Stimulated activated CD4-positive, alpha-beta T cell treated with anti-CD3 and anti-CD28 coated beads, TNF-alpha, amount 100 ng/mL, for 48 hours (primary cell): ENCODE results near the gene LONP2.
"Not testable (repeated sequence)": the region's sequence is repeated elsewhere in the genome, so short reads cannot be mapped to it uniquely, and the experiment has no call there.

Experiments
- DNase-seq, 3 donors: peaks; one replicate each; pipeline ENCODE4 v3.0.0-alpha.2; 2020; ENCODE audit warnings: low read depth in 3 of 3

LONP2 gene

DNA sequence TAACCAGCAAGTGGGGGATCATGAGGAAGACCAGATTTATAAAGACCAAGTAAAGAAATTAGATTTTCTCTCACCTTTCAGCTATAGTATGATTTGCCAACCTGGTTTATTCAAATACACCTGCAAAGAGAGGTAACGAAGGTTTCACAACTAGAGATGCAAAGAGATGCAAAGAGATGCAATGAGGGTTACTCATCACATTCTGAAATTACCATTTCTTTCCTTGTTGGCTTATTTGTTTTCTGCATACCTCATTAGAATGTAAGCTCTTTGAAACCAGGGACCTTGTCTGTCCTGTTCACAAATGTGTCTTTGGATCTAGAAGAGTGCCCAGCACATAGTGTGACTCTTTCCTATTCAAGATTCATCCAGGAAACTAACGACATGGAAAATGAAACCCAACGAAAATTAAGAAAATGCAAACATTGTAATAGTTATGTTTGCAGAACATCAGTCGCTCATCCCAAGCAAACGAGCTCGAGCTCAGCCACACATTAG lies 9.0 kb upstream of the LONP2 start:
- DNase-seq: no peak

DNA sequence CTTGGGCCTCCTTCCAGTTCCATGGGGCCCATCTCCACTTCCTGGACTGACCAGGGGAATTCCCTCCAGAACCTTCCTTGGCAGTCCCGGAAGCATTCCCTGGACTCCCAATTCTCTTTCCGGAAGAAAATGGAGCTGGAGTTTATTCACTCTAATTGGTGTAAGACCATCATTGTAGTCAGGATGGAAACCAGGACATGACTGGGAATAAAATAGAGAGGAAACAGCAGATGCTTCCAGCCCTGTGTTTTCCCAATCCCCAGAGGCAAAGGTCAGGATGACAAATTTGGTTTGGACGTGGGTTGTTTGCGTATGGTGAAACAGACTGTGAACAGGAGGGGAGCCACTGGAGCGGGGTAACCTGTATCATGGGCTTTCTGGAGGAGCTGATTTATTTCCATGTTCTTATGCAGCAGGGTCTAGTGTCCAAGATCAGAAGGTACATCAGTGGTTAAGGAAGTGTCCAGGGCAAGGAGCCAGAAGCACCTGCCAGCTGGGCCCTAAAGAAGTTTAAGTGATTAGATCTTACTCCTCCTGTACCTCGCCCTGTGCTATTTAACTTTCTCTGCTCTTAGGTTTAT lies 8.5 kb upstream of the LONP2 start:
- DNase-seq: no peak

DNA sequence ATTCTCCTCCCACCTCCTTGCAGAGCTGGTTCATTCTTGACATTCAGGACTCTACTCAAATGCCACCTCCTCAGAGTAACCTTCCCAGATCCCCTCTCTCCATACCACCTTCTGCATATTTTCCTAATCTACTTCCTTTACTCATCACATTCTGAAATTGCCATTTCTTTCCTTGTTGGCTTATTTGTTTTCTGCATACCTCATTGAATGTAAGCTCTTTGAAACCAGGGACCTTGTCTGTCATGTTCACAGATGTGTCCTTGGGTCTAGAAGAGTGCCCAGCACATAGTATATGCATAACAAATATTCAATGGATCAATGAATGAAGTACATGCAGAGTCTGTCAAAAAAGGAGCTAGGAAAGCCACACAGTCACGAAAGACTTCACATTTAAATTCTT lies 7.8 kb upstream of the LONP2 start:
- DNase-seq: no peak

DNA sequence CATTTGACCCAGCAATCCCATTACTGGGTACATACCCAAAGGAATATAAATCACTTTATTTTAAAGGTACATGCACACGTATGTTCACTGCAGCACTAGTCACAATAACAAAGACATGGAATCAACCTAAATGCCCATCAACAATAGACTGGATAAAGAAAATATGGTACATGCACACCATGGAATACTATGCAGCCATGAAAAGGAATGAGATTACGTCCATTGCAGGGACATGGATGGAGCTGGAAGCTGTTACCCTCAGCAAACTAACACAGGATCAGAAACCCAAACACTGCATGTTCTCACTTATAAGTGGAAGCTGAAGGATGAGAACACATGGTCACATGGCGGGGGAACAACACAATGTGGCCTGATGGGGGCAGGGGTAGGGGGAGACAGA lies 4.0 kb upstream of the LONP2 start:
- DNase-seq: not testable (repeated sequence)

DNA sequence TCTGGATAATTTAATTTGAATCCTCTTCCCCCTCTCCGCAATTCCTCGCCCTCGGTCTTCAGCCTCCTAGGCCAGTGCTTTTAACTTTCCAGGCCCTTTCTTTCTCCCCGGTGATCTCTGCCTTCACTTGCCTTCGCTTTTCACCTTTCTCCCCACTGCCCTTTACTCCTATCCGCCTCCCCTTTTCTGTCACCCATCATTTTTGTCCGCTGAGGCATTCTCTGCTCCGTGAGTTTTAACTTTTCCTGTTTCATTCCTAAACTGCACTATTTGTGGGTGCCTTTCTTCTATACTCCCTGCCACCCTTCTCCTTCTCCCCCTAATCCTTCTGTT lies 729 bp downstream of the LONP2 start:
- DNase-seq: no peak

DNA sequence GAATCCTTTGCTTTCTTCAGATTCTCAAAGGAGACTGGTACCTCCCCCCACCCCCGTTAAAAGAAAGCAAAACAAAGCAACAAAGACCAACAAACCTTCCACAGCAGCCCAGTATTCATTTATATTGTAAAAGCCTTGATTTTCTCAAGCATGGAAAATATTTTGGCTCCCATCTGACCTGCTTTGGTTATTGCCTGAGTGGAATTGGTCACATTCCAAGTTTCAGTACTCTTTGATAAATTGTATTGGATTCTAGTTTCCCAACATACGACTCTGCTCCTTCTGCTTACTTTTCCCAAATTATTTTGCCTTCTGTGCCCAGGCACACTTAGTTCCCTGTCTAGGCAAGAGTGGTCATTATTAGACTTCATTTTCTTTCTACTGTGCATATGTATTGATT lies 2.0 kb downstream of the LONP2 start:
- DNase-seq: no peak

DNA sequence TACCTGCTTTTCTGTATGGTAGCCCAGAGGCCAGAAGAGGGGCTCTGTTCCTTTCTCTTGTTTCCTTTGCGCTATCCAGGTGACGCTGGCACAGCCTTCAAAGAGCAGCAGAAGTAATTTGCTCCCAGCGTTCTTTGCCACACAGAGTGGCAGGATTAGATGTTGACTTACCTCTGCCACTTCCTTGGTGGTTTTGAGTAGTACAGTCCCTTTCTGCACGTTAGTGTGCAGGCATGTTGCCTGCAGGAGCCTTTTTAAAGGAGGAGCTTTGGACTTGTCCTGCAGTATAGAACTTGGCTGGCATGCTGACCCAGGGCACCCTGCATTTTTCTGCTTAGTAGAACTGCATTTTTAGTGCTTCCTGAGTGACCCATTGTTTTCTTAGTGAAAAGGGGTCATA lies 3.2 kb downstream of the LONP2 start, which contains the start of gene ABCC11:
Gene ABCC11, minus strand, starts transcription at position 229 of the 400 bp plus-strand sequence. CDS start 15,618 bp downstream, outside the sequence.
- no peak for DNase-seq

DNA sequence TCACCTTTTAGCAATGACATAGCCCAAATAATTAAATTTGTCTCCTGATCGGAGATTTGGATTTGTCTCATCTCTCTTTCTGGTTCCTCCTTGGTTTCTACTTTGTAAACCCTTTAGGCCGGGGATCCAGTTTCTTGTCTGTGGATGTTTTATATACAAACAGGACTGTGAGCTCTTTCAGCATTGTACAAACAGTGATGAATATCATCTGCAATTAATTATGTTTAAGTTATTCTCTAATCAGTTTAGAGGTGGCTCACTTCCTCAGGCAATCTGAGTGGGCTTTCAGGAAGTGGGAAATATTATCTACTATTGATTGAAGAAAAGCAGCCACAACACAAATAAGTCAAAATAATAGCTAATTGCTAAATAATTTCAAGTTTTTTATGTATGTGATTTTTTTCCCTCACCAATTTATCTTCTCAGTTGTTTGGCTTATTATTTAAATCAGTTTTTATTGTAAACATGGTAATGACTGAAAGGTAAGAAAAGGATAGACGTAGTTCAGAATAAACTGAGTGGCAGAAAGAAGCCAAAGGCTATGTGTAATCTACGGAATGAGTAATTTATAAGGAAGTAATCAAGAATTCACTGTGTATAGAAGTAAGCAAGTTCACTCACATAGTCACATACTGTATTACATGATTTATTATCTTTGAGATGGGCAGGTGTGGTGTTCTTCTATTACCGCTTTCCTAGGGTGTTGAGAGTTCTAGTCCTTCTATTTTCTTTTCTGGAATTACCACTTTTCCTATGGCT lies 6.6 kb downstream of the LONP2 start:
- DNase-seq: no peak

DNA sequence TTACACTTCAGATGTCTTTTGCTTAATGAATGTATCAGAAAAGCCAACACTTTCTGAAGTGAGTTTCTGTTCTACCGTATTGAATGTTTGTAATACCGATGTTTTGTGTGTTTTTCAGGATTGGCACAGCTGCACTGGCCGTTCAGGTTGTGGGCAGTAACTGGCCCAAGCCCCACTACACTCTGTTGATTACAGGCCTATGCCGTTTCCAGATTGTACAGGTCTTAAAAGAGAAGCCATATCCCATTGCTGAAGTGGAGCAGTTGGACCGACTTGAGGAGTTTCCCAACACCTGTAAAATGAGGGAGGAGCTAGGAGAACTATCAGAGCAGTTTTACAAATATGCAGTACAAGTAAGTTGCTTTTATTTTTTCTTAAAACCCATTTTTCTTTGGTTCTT lies 7.9 kb downstream of the LONP2 start:
- no peak for DNase-seq

DNA sequence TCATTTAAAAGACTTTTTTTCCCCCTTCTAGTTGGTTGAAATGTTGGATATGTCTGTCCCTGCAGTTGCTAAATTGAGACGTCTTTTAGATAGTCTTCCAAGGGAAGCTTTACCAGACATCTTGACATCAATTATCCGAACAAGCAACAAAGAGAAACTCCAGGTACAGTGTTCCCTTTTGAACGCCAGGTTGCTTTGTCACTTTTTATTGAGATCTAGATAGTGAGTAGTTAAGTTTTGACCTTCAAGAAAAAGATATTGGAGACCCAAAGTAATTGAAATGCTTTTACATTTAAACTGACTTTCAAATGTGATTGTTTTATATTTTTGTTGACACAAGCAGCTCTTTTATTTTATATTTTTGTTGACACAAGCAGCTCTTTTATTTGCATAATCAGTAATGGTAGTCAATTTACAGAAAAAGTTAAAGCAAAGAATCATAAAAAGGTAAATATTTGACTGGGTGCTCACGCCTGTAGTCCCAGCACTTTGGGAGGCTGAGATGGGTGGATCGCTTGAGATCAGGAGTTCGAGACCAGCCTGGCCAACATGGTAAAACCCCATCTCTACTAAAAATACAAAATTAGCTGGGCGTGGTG lies 12.6 kb downstream of the LONP2 start:
- DNase-seq: no peak

DNA sequence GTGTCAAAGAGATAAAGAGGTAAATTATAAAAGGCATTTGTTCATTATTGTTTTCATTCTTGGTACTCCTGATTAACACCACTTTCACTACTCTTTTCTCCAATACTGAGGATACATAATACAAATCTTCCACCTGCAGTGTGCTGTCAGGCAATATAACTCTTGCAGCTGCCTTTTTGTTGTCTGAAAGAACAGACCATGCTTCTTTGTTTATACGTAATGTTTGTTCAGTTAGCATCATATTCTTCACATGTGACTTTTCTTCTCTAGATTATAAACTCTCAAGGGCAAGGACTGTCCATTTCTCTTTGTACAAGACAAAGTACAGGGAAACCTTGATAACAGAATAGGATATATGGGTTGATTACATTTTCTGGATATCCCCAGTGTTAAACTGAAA lies 17.5 kb downstream of the LONP2 start:
- no peak for DNase-seq

DNA sequence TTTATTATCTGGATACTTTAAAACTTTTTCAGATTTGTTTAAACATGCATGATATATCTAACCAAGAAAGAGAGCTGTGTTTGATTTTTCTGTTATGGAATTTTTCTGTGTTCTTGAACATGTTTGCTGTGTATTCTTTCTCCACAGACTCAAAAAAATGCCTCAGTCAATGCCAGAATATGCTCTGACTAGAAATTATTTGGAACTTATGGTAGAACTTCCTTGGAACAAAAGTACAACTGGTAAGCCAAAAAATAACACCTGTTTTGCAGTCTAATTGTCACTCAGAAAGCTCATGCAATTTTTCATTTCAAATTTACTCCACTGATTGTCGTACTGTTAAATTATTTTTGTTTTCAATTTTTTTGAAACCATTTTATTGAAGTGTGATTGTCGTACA lies 18.5 kb downstream of the LONP2 start:
- DNase-seq: no peak

DNA sequence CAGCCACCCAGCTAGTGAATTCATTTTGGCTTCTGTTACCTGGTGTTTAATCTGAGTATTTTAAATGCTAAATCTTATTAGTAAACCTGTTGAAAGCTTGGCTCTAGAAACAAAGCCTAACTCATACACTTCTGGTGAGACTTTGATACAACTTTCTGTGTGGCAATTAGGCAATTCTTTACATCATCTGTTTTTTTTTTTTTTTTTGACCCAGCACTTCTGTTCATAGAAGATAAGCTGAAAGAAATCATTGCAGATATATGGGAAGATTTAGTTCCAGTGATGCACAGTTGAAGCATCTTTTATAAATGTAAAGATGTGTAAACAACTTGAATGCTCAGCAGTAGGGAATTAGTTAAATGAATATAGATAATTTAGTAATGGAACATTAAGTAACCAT lies 24.9 kb downstream of the LONP2 start:
- no peak for DNase-seq

DNA sequence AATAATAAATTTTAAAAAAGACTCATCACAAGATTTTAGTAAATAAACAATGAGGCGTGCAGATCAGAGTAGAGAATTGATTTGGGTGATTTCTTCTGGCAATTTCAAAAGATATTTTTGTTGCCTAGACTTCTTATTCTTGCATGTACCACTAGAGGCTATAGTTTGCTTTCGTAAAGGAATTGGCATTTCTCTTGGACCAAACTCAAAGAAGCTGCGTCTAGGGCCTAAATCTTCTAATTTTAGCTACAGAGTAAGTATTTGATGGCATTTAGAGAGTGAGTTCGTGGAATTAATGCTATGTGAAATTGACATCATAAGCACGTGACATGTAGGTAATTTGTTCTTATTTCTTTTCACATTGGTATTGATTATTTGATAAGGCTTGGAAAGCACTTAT lies 27.6 kb downstream of the LONP2 start:
- DNase-seq: no peak

DNA sequence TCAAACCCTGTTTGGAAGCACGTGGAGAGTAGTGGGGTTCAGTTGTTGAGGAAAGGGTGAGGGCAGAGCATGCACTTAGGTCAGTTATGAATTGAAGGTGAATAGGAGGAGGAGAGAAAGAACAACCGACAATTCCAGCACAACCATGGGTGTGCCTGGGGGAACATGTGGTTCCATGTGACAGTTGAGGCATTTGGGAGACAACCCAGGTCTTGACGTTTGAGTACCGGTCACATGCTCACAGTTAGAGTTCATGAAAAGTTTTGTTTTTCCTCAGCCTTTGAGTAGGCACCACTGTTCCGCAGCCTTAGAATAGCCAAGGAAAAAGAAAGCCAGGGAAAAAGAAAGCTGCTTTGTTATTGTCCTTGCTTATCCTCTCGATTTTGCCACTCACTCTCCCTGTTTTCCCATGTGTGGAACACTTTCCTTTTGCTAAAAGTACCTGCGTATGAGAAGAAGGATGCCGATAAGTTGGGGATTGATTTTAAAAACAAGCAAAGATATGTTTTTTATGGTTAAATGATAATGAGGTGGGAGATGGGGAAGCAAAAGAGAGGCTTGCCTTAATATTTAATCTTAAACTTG lies 28.8 kb downstream of the LONP2 start:
- no peak for DNase-seq

DNA sequence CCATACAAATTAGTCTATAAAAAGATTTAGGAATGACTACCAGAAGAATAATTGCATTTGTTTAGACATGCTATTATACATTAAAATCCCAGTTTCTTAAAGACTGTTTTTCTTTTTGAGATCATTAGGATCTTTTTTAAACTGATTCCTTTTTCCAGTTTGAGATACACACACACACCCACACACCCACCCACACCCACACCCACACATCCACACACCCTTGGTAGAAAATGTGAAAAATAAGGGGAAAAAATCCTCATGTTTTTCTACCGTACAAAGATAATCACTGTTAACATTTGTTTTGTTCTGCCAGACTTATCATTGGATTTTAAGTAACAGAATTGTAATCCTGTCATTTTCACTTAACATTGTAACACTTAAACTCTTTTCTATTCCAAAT lies 30.4 kb downstream of the LONP2 start:
- DNase-seq: no peak

DNA sequence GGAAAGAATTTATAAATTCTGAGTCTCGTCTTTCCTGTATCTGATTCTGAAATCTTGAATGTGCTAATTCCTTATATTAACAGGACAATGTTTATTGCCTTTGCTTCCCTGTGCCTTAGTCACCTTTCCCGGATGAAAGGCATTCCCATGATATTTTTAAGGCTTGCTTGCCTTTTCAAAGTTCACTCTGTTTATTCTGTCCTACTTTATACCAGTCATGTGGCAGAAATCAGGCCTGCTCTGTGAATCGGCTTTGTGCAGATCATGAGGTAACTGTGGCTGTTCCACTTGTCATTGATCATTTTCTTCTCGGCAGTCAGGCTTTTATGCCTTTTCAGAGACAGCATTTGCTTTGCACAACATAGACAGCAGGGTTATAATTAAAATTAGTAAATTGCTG lies 32.0 kb downstream of the LONP2 start:
- DNase-seq: no peak

DNA sequence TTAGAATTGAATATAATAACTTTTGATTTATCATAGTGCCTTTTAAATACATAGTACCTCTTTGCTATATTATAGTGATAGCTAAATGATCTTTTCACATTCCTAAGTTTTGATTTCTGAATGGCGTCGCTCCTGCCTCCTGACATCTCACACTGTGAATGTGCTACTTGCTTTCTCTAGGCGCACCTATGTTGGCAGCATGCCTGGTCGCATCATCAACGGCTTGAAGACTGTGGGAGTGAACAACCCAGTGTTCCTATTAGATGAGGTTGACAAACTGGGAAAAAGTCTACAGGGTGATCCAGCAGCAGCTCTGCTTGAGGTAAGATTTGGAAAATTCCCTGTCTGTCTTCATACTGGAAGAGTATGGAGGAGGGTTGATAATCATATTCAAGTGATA lies 33.1 kb downstream of the LONP2 start:
- DNase-seq: no peak

DNA sequence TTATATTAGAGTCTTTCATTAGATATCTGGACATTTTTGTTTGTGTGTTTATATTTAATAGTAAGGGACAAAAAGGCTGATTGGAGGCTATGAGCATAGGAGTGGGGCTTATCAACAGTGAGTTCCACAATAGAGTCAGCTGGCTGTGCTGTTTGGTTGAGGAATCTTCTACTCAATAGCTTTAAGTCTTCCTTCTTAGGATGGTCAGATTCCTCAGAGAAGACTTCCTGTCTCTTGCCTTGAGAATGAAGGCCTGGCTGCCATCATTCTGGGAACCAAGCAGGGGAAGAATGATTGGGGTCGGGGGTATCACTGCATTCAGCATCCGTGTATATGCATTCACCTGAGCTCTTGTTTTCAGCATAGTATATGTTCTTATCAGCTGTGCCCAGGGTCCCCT lies 35.1 kb downstream of the LONP2 start:
- DNase-seq: no peak

DNA sequence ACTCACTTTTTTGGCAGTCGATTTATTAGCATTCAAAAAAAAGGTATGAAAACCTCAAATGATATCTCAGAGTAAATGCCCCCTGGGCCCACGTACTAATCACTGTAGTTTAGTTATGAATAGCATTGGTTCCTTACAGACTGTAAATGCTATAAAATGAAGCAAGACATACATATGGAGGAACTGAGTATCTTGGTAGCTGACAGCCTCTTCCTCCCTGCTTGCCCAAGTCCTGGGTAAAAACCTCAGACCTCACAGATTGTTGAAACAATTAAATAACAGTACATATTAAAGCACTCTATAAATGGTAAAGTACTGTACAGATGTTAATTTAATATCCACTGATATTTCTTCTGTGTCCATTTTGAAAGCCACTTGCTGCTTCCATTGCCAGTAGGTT lies 36.4 kb downstream of the LONP2 start:
- DNase-seq: no peak

DNA sequence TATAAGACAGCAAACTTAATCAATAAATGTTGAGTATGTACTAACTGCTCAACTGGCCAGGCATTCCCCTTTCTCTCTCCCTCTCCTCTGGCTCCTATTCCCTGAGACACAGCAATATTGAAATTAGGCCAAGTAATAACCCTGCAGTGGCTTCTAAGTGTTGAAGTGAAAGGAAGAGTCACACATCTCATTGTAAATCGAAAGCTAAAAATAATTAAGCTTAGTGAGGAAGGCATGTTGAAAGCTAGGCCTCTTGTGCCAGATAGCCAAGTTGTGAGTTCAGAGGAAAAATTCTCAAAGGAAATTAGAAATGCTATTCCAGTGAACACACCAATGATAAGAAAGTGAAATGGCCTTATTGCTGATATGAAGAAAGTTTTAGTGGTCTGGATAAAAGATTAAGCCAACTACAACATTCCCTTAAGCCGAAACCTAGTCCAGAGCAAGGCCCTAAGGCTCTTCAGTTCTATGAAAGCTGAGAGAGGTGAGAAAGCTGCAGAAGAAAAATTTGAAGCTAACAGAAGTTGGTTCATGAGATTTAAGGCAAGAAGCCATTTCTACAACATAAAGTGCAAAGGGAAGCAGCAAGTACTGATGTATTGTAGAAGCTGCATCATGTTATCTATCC lies 38.6 kb downstream of the LONP2 start:
- no peak for DNase-seq

DNA sequence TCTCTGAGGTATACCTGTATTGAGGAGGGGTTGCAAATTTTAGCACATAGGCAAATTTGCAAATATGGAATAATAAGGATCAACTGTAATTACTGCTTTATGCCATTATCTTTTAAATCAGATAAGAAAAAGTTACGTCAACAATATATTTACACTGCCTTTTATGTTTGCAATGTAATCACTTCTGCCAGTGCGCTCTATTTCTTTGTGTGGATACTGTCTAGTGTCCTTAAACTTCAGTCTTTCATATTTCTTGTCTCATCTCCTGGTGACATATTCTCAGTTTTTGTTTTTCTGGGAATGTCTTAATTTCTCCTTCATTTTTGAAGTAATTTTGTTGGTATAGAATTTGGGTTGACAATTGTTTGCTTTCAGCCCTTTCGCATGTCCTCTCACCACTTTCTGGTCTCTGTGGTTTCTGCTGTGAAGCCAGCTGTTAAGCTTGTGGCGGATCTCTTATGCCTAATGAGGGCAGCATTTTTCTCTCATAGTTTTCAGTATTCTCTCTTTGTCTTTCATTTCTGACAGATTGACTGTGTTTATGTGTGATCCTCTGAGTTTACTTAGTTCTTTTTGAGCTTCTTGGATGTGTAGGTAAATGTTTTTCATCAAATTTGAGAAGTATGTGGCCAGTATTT lies 40.8 kb downstream of the LONP2 start:
- no peak for DNase-seq
